Fibroblast of lung (primary cell): Measurements from ENCODE around the gene D2HGDH. TPM values are rescaled to one million over a fixed set of nuclear protein-coding genes. Genes with fewer than 3 reads are reported as not detected.

Experiments used
- DNase-seq, 2 donors: peaks; one replicate each; pipeline versions ENCODE4 v3.0.0 to v3.0.0-alpha.2; 2010; ENCODE audit warnings: low read depth in 2 of 2
- H2AFZ ChIP-seq: 2 replicates; pipeline ENCODE4 v1.5.1; 2012; ENCODE audit warnings: low read length, control low read depth, inconsistent platforms
- H3K27ac ChIP-seq: 2 replicates; pipeline ENCODE4 v1.5.1; 2011; ENCODE audit warnings: low read length, control low read depth; ENCODE audit not compliant: insufficient read depth
- H3K27me3 ChIP-seq: 2 replicates; pipeline ENCODE4 v1.5.1; 2011; ENCODE audit warnings: mild to moderate bottlenecking, low read length; ENCODE audit not compliant: control insufficient read depth, insufficient read depth
- H3K36me3 ChIP-seq: 2 replicates; pipeline ENCODE4 v1.5.1; 2011; ENCODE audit warnings: low read length; ENCODE audit not compliant: control insufficient read depth, insufficient read depth
- H3K4me1 ChIP-seq: 2 replicates; pipeline ENCODE4 v1.5.1; 2011; ENCODE audit warnings: low read length; ENCODE audit not compliant: control insufficient read depth, insufficient read depth; ENCODE audit errors: extremely low read depth
- H3K4me2 ChIP-seq: 2 replicates; pipeline ENCODE4 v1.5.1; 2011; ENCODE audit warnings: low read length, control low read depth; ENCODE audit not compliant: insufficient read depth; ENCODE audit errors: extremely low read depth
- H3K4me3 ChIP-seq, 4 experiments: fragments of 200-600 bp in 1 of 4; sonication (generic) in 1 of 4; replicated peaks in 1 of 4; 2 replicates each; pipeline ENCODE4 v1.5.1; 2011 to 2016; ENCODE audit warnings: low read length in 4 of 4, low read depth in 3 of 4, mild to moderate bottlenecking in 3 of 4, control low read depth in 2 of 4, inconsistent platforms in 1 of 4, mixed read lengths in 1 of 4; ENCODE audit not compliant: insufficient read depth in 1 of 4; ENCODE audit errors: control extremely low read depth in 1 of 4
- H3K79me2 ChIP-seq: 2 replicates; pipeline ENCODE4 v1.5.1; 2012; ENCODE audit warnings: mild to moderate bottlenecking, low read length, inconsistent platforms; ENCODE audit not compliant: control insufficient read depth, insufficient read depth
- H3K9ac ChIP-seq: 2 replicates; pipeline ENCODE4 v1.5.1; 2011; ENCODE audit warnings: mild to moderate bottlenecking, low read length, control low read depth; ENCODE audit not compliant: insufficient read depth
- H3K9me3 ChIP-seq: 2 replicates; pipeline ENCODE4 v1.5.1; 2012; ENCODE audit warnings: low read depth, low read length; ENCODE audit not compliant: control insufficient read depth, insufficient read depth
- H4K20me1 ChIP-seq: 2 replicates; pipeline ENCODE4 v1.5.1; 2011; ENCODE audit warnings: low read length; ENCODE audit not compliant: control insufficient read depth, insufficient read depth; ENCODE audit errors: extremely low read depth
- CTCF ChIP-seq, 2 donors: IDR thresholded peaks in 1 of 2; conservative IDR thresholded peaks in 1 of 2; 1 replicate in 1 of 2; 2 replicates in 1 of 2; pipeline ENCODE4 v1.5.1; 2011 to 2012; ENCODE audit warnings: low read length in 2 of 2, control low read depth in 1 of 2, inconsistent platforms in 1 of 2, low read depth in 1 of 2, mild to moderate bottlenecking in 1 of 2
- EZH2 ChIP-seq: IDR thresholded peaks from 2 replicates; pipeline ENCODE4 v1.5.1; 2012; ENCODE audit warnings: low read length, control low read depth, mild to moderate bottlenecking; ENCODE audit errors: missing control alignments
- polyA plus RNA-seq, 2 donors: library from polyadenylated mRNA; depleted of rRNA in 1 of 2; stranded (reverse) in 1 of 2; unstranded in 1 of 2; fragments of >200 nt; gene quantifications; 2 replicates each; pipeline ENCODE4 v1.2.1, GENCODE V29; 2011 to 2012; ENCODE audit warnings: missing spikeins in 1 of 2
- total RNA-seq: library from RNA; depleted of rRNA; stranded (reverse); fragments of >200 nt; gene quantifications from 2 replicates; pipeline ENCODE4 v1.2.1, GENCODE V29; 2014

Gene D2HGDH
- total and polyA plus RNA-seq, 2 donors (not counting 1 experiment from before 2014, with no cell fraction given), result 5.7 to 28.4 TPM

GRCh38 chr2:241814643-241815476 lies 80.4 kb downstream of the D2HGDH start:
- no peak overlapping the region for H3K4me3 ChIP-seq
- H3K27ac ChIP-seq, result no peak overlapping the region
- H3K9me3 ChIP-seq, result no peaks in the 10 kb centered on the region
- H3K9ac ChIP-seq, result no peak overlapping the region
- H4K20me1 ChIP-seq, result no peaks in the 10 kb centered on the region
- H3K27me3 ChIP-seq, result no peaks in the 10 kb centered on the region
- H2AFZ ChIP-seq, result no peak overlapping the region
- no peak for TF ChIP-seq EZH2
- H3K36me3 ChIP-seq, result no peaks in the 10 kb centered on the region
- H3K4me2 ChIP-seq, result no peak overlapping the region
- no peaks in the 10 kb centered on the region for H3K4me1 ChIP-seq
- H3K79me2 ChIP-seq, result no peaks in the 10 kb centered on the region
- DNase-seq, result no peak

- H3K4me1 ChIP-seq, result no peaks in the 10 kb centered on the region
- H3K9ac ChIP-seq, result no peak overlapping the region
- H3K4me3 ChIP-seq, result no peak overlapping the region
- TF ChIP-seq CTCF (conservative IDR thresholded peaks at IDR 0.05 in 1 of 2, IDR thresholded peaks at IDR 0.05 in 1 of 2; ENCODE audit: low read depth in 1 of 2, low read length in 2 of 2) (no peak), EZH2 (no peak)
- DNase-seq, result no peak
- H3K4me2 ChIP-seq, result no peak overlapping the region
- H3K36me3 ChIP-seq, result no peaks in the 10 kb centered on the region
- no peaks in the 10 kb centered on the region for H4K20me1 ChIP-seq
- H2AFZ ChIP-seq, result no peak overlapping the region
- H3K27ac ChIP-seq, result no peak overlapping the region
- H3K79me2 ChIP-seq, result no peaks in the 10 kb centered on the region
- H3K9me3 ChIP-seq, result no peaks in the 10 kb centered on the region
- no peaks in the 10 kb centered on the region for H3K27me3 ChIP-seq
Measured at GRCh38 chr2:241815477-241816430, 81.3 kb downstream of the D2HGDH start.

- no peak overlapping the region for H3K27ac ChIP-seq
- H4K20me1 ChIP-seq, result no peaks in the 10 kb centered on the region
- no peak overlapping the region for H3K4me3 ChIP-seq
- no peaks in the 10 kb centered on the region for H3K4me1 ChIP-seq
- no peaks in the 10 kb centered on the region for H3K79me2 ChIP-seq
- no peaks in the 10 kb centered on the region for H3K9me3 ChIP-seq
- no peaks in the 10 kb centered on the region for H3K27me3 ChIP-seq
- TF ChIP-seq EZH2 (no peak), CTCF (conservative IDR thresholded peaks at IDR 0.05 in 1 of 2, IDR thresholded peaks at IDR 0.05 in 1 of 2; ENCODE audit: low read depth in 1 of 2, low read length in 2 of 2) (no peak)
- no peak for DNase-seq
- no peak overlapping the region for H2AFZ ChIP-seq
- H3K36me3 ChIP-seq, result no peaks in the 10 kb centered on the region
- no peak overlapping the region for H3K9ac ChIP-seq
- H3K4me2 ChIP-seq, result no peak overlapping the region
Measured at GRCh38 chr2:241816431-241817121, 82.1 kb downstream of the D2HGDH start.
